Inflammatory macrophage (primary cell): ENCODE results near the gene PIGM.
A peak's percentile ranks its signal among the peaks of the same experiment; 100 is the strongest.

Source experiments
- DNase-seq, 2 donors: peaks; one replicate each; pipeline ENCODE4 v3.0.0-alpha.2; 2020 to 2022

Gene PIGM

DNA sequence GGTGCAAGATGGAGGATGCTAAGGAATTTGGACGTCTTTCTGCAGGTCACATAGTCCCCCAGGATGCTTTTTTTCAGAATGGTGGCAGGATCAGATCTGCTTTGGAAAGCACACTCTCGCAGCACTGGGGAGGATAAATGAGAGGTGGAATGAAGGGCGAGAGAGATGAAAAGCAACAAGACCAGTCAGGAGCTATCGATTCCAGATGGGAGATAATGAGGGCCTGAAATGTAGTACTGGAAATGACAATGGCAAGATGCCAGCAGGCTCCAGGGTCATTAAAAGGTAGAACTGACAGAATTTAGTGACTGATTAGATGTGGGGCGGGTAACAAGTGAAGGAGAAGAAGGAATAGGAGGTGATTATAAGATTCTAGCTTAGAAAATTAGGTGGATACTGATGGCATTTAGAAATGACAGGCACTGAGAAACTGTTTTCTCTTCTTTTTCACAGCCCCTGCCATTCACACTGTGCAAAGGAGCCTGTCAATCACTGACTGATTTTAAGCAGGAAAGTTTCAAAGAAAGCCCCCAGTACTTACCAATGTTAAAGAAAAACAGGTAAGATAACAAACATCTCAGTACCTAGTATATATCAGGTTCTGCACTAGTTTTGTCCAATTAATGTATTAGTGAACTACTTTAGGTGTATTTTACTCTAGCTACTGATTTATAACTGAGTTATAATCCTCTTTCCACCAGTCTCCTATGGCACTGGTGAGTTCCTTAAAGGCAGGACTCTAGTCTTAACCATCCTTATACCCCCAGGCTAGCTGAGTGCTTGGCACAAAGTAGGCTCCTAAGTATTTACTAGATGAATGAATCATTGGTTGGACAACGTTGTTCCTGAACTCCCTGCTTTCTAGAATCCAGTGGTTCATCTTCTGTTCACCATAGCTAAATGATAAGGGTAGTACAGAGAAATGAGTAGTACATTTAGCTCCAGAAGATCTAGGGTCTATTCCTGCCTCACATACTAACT, 9.2 kb downstream of the PIGM start:
- DNase-seq, result no peak

GRCh38 chr1:160021376-160022074, 10.3 kb downstream of the PIGM start:
- DNase-seq, result no peak

DNA sequence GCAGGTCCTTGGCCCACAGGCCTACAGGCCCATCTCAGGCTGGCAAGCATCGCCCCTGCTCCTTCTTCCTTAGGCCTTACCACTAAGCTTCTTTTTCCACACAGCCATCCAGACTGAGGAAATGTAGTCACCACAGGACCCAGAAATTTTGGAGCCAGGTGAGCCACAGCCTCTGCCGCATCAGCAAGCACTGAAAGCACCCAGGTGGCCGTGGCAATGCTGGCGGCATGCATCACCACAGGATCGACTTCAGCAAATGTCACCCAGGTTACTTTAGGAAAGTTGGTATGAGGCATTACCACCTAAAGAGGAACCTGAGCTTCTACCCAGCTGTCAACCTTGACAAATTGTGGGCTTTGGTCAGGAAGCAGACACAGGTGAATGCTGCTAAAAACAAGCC, 11.6 kb downstream of the PIGM start:
- DNase-seq, result no peak

- peak in 1 of 2 donors; percentile 34 for DNase-seq
These were observed 12.9 kb downstream of the PIGM start for GRCh38 chr1:160018900-160019299.

- no peak for DNase-seq
These were observed 13.4 kb downstream of the PIGM start for GRCh38 chr1:160018347-160018746.

DNA sequence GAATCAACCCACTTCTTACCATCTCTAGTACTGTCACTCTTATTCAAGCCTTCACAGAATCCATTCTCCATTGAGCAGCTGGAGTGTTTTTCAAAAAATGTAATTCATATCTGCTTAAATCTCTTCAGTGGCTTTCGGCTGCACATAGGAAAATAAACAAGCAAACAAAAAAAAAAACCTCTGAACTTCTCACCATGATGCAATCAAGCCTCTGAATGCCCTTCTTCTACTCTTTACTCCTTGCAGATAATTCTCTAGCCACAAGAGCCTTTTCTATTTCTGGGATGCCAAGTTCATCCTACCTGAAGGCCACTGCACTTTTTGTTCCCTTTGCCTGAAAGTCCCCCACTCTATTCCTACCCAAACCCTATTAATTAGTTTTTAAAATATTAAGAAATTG, 14.2 kb downstream of the PIGM start:
- no peak for DNase-seq

DNA sequence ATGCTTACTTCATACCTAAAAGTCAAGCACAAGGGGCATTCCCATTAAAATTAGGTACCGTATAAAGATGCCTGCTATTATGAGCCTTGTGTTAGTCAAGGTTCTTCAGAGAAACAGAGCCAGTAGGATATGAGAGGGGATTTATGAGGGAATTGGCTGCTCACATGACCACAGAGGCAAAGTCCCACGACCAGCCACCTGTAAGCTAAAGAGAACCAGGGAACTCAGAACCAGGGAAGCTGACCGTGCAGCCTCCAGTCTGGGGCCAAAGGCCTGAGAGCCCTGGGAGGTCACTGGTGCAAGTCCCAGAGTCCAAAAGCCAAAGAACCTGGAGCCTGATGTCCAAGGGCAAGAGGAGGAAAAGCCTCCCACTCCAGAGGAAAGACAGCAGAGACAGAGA, 20.0 kb downstream of the PIGM start:
- no peak for DNase-seq

DNA sequence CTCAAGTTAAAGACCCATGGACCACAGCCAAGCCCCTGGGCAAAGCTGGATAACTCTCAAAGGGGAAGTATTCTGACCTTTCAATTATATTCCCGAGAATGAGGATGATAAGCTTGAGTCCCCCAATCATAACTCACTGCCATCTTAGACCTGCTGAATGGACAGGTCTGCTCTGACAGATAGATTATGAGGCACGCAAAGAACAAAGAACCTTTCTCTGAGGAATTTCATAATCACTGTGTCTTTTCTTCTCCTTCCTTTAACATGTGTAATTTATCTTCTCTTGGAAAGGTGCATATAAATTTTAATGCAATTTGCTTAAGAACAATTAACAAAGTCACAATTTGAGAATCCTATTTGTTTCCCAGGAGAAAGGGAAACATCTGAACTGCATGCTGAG, 22.0 kb downstream of the PIGM start:
- DNase-seq, result no peak

DNA sequence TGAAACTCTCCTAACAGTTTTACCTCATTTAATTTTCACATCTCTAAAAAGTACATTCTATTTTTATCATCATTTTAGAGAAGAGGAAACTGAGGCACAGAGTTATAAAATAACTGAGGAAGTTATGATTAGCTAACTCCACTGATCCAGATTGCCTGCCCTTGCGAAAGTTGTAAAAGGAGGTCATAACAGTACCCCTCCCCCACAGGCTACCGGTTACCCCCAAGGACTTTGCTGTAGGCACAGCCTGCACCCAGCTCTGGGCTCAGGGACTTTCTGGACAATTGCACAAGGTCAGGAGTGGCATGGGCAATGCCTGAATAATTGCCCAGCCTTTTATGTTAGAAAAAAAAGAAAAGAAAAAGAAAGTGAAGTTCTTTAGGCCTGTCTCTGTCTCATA, 22.7 kb downstream of the PIGM start:
- DNase-seq, result peak in 1 of 2 donors; percentile 71

DNA sequence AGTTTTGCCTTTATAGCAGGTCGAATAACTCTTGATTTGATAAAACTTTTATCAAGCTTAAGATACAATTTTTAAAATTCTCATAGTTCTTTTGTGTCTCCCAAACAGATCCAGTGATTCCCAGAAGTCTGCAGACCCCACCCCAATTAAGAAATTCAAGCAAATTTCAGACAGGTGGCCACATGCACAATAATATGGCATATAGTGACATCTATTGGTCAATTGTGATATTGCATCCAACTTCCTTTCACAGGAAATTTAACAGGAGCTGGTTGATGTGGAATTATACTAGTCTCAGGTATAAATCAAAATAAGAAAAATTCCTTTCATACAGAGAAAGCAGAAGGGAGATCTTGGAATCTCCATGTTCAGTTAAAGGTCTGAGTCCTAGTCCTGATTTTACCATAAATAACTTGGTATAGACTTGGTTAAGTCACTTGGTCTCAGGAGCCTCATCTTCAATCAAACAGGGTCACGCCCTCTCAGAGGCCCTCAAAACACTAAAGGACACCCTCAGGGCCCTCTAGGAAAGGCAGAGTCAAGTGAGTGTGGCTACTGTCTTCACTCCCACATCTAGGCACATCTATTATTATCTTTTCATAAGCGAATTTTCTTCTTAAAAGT, 24.1 kb downstream of the PIGM start:
- DNase-seq, result peak; percentile 11 to 52

- peak; percentile 58 to 74 for DNase-seq
These were observed 25.4 kb downstream of the PIGM start for GRCh38 chr1:160006312-160006940.

GRCh38 chr1:160005070-160005469, 26.7 kb downstream of the PIGM start:
- DNase-seq, result no peak

DNA sequence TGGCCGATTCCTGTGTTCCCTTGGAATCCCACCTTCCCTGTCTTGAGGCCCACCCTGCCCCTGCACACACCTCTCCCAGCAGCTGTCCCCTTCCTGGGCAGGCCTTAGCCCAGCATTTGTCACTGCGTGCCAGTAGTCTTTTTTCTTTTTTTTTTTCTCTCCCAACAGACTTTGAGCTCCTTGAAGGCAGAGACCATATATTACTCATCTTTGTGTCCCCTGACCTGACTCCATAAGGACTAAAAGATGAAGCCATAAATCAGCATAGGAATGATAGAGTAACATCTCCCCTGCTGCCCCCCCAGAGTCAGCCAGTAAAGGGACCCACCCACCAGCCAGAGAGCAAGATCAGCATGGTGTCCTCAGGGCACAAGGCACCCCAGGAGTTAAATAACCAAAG, 27.4 kb downstream of the PIGM start:
- no peak for DNase-seq

GRCh38 chr1:160004001-160004400, 27.8 kb downstream of the PIGM start:
- DNase-seq, result no peak

- DNase-seq, result no peak
These were observed 30.4 kb downstream of the PIGM start for GRCh38 chr1:160001440-160001839.

- no peak for DNase-seq
These were observed 32.6 kb downstream of the PIGM start for GRCh38 chr1:159999204-159999603.

DNA sequence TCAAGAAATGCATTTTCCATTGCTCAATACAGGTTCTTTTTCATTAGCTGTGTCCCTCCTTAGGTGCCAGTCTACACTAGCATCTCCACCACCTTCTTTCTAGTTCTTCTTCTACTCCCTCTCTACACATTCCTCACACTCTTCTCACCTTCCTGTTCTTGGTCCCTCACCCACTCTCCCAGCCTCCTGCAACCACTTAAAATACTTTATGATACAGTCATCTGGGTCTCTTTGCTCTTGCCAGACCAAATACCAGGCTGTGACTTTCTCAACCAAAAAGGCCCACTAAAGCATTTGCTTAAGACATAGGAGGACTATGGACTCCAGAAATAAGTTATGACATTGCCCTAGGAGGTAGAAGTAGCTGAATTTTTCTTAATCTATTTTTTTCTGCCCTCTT, 35.1 kb downstream of the PIGM start:
- DNase-seq, result no peak

DNA sequence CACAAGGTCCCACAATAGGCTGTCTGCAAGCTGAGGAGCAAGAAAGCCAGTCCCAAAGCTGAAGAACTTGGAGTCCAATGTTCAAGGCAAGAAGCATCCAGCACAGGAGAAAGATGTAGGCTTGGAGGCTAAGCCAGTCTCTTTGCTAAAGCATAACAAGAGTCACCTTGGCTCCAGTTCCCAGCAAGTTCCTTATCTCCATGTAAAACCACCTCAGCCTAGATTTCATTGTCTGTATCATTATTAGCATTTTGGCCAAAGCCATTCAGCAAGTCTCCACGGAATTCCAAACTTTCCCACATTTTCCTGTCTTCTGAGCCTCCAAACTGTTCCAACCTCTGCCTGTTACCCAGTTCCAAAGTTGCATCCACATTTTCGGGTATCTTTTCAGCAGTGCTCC, 36.9 kb downstream of the PIGM start:
- DNase-seq, result no peak

- DNase-seq, result no peak
These were observed 37.9 kb downstream of the PIGM start for GRCh38 chr1:159993911-159994310.

DNA sequence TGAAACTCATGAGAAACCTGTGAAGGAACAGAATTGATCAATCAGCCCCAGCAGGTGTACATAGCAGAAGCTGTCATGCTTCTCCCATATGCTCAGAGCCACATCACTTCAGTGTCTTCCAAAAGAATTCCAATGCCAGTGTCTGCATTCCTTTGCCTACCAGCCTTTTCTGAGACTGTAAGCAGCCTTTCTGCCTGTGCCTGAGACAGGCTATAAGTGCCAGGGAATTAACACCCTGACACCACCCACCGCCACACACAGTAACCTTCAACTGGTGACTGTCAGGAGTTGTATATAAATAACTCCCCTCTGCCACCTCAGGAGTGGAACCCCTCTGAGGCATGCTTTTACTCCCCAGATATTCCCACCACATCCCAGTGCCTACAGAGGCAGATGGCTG, 39.6 kb downstream of the PIGM start:
- no peak for DNase-seq

DNA sequence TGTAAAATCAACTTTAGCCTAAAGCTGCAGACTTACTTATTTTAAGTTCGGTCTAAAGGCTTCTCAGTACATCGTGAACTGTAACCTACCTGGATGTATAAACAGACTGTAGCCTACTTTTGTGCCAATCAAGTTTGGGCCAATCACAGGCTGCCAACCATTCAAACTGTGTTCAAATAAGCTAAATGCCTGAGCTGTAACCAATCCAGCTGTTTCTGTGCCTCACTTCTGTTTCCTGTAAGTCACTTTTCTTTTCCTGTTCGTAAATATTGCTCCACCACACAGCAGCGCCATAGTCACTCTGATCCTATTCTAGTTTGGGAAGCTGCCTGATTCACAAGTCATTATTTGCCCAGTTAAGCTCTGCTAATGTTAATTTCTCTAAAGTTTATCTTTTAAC, 40.3 kb downstream of the PIGM start:
- peak; percentile 41 to 57 for DNase-seq

- DNase-seq, result no peak
These were observed 41.8 kb downstream of the PIGM start for GRCh38 chr1:159990005-159990404.

- DNase-seq, result no peak
These were observed 42.2 kb downstream of the PIGM start for GRCh38 chr1:159989581-159989980.
